Muscle layer of duodenum (tissue), 2 donors: ENCODE measurements around the gene TMEM121.
"Not testable (repeated sequence)": the region's sequence is repeated elsewhere in the genome, so short reads cannot be mapped to it uniquely, and the experiment has no call there.

ENCODE experiments used
- H3K27ac ChIP-seq: one replicate; pipeline ENCODE4 v1.7.0; 2013; ENCODE audit warnings: mild to moderate bottlenecking, low read length
- H3K27me3 ChIP-seq: one replicate; pipeline ENCODE4 v1.7.0; 2013; ENCODE audit warnings: low read depth, mild to moderate bottlenecking, control low read depth, low read length
- H3K36me3 ChIP-seq, 2 donors: one replicate each; pipeline ENCODE4 v1.7.0; 2013; ENCODE audit warnings: low read length in 2 of 2, control low read depth in 1 of 2, mild to moderate bottlenecking in 1 of 2; ENCODE audit not compliant: insufficient read depth in 2 of 2, control insufficient read depth in 1 of 2
- H3K4me1 ChIP-seq, 2 donors: one replicate each; pipeline ENCODE4 v1.7.0; 2013; ENCODE audit warnings: low read length in 2 of 2, mild to moderate bottlenecking in 2 of 2, control low read depth in 1 of 2, moderate library complexity in 1 of 2; ENCODE audit not compliant: insufficient read depth in 2 of 2, control insufficient read depth in 1 of 2
- H3K4me3 ChIP-seq, 2 donors: one replicate each; pipeline ENCODE4 v1.7.0; 2013; ENCODE audit warnings: low read length in 2 of 2, low read depth in 1 of 2, mild to moderate bottlenecking in 1 of 2
- H3K9me3 ChIP-seq, 2 donors: one replicate each; pipeline ENCODE4 v1.7.0; 2013; ENCODE audit warnings: low read length in 2 of 2, control low read depth in 1 of 2, mild to moderate bottlenecking in 1 of 2; ENCODE audit not compliant: control insufficient read depth in 1 of 2
- donor health status: healthy.

TMEM121 gene

DNA sequence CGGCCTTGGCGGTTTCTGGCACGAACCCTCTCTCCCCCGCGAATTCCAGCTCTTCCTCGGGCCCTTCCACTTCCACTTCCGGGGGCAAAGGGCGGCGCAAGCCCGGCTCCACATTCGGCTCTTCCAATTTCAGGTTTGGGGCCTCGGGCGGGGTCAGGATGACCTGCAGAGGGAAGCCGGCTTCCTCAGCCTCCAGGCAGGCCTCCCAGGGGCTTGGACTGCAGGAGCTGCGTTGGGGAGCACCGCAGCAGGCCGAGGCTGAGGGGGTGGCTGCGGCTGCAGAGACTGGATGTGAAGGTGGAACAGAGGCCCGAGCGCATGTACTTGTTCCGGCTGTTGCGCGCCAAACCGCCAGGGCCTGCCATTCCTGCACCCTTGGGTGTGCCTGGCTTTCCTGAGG lies 20.7 kb downstream of the TMEM121 start:
- not testable (repeated sequence) for H3K4me3 ChIP-seq, H3K27ac ChIP-seq, H3K36me3 ChIP-seq, H3K27me3 ChIP-seq, H3K4me1 ChIP-seq
- peaks cover 0 to 10% of the 10 kb centered on the region in 2 donors for H3K9me3 ChIP-seq

- H3K36me3 ChIP-seq: no peaks in the 10 kb centered on the region
- no peaks in the 10 kb centered on the region for H3K4me1 ChIP-seq
- peaks cover 0 to 7% of the 10 kb centered on the region in 2 donors for H3K9me3 ChIP-seq
- H3K27me3 ChIP-seq: no peaks in the 10 kb centered on the region
- H3K27ac ChIP-seq: no peak overlapping the region
- no peak overlapping the region for H3K4me3 ChIP-seq
Measured at GRCh38 chr14:105547741-105548169, 21.4 kb downstream of the TMEM121 start.

- Histone ChIP-seq H3K27ac (no peak overlapping the region), H3K27me3 (no peaks in the 10 kb centered on the region), H3K4me3 (no peak overlapping the region), H3K9me3 (no peaks in the 10 kb centered on the region), H3K4me1 (no peaks in the 10 kb centered on the region), H3K36me3 (no peaks in the 10 kb centered on the region)
Measured at GRCh38 chr14:105549481-105549880, 23.1 kb downstream of the TMEM121 start.

GRCh38 chr14:105554022-105554421 lies 27.6 kb downstream of the TMEM121 start:
- no peaks in the 10 kb centered on the region for H3K27me3 ChIP-seq
- H3K9me3 ChIP-seq: no peaks in the 10 kb centered on the region
- H3K4me3 ChIP-seq: no peak overlapping the region
- no peak overlapping the region for H3K27ac ChIP-seq
- no peaks in the 10 kb centered on the region for H3K4me1 ChIP-seq
- H3K36me3 ChIP-seq: no peaks in the 10 kb centered on the region

- H3K36me3 ChIP-seq: no peaks in the 10 kb centered on the region
- no peaks in the 10 kb centered on the region for H3K4me1 ChIP-seq
- H3K27ac ChIP-seq: no peak overlapping the region
- H3K4me3 ChIP-seq: no peak overlapping the region
- no peaks in the 10 kb centered on the region for H3K27me3 ChIP-seq
- no peaks in the 10 kb centered on the region for H3K9me3 ChIP-seq
Measured at GRCh38 chr14:105554523-105554922, 28.1 kb downstream of the TMEM121 start.

- not testable (repeated sequence) for H3K27me3 ChIP-seq, H3K27ac ChIP-seq, H3K4me3 ChIP-seq, H3K9me3 ChIP-seq, H3K36me3 ChIP-seq, H3K4me1 ChIP-seq
Measured at GRCh38 chr14:105557671-105558070, 31.3 kb downstream of the TMEM121 start.

GRCh38 chr14:105558449-105559154 lies 32.2 kb downstream of the TMEM121 start:
- H3K9me3 ChIP-seq: not testable (repeated sequence)

GRCh38 chr14:105559384-105560047 lies 33.1 kb downstream of the TMEM121 start:
- H3K36me3 ChIP-seq, H3K27me3 ChIP-seq, H3K9me3 ChIP-seq, H3K4me3 ChIP-seq, H3K27ac ChIP-seq, H3K4me1 ChIP-seq: not testable (repeated sequence)

More at GRCh38 chr14:105558449-105559154, 32.2 kb downstream of the TMEM121 start:
- H3K4me1 ChIP-seq, H3K36me3 ChIP-seq, H3K27me3 ChIP-seq, H3K4me3 ChIP-seq, H3K27ac ChIP-seq: not testable (repeated sequence)

DNA sequence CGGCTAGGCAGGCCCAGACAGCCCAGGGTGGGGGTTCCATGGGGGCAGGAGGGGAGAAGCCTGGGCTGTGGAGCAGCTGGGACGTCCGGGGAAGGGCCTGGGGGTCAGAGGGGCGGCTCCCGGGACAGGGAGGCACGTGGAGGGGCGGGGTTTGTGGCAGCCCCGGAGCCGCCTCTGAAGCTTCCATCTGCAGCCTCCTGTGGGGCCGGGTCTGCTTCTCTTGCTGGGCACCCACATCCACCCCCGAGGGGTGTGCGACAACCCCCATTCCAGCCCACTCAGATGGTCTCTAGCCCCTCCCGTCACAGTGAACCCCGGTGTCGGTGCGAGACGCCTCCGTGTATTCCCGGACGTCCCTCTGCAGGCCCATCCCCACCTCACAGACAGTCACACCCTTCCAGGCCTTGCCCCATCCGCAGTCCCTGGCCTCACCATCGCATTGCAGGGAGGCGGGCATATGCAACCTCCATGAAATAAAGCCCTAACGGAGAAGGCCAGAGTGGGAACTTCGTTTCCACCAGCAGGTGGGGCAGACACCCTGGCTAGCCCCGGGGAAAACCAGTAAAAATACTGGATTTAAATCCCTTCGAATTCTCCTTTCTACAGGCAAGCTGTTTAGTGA lies 33.8 kb downstream of the TMEM121 start:
- not testable (repeated sequence) for H3K4me1 ChIP-seq, H3K9me3 ChIP-seq, H3K36me3 ChIP-seq, H3K27ac ChIP-seq, H3K4me3 ChIP-seq, H3K27me3 ChIP-seq

GRCh38 chr14:105561345-105561744 lies 35.0 kb downstream of the TMEM121 start:
- not testable (repeated sequence) for H3K36me3 ChIP-seq, H3K27ac ChIP-seq

DNA sequence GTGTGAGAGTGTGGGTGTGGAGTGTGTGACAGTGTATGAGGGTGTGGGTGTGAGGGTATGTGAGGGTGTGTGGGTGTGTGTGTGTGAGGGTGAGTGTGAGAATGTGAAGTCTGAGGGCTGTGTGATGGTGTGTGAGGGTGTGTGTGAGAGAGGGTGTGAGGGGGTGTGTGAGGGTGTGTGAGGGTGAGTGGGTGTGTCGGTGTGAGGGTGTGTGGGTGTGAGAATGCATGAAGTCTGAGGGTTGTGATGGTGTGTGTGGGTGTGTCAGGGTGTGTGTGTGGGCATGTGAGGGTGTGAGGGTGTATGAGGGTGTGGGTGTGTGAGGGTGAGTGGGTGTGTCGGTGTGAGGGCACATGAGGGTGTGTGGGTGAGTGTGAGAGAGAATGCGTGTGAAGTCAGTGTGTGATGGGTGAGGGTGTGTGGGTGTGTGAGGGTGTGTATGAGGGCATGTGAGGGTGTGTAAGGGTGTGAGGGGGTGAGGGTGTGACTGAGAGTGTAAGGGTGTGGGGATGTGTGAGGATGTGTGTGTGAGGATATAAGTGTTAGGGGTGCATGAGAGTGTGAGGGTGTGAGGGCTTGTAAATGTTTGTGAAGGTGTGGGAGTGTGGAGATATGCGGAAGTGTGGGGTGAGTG lies 36.4 kb downstream of the TMEM121 start:
- Histone ChIP-seq H3K27me3 (no peaks in the 10 kb centered on the region), H3K9me3 (no peaks in the 10 kb centered on the region), H3K27ac (no peak overlapping the region), H3K4me3 (no peak overlapping the region), H3K36me3 (no peaks in the 10 kb centered on the region), H3K4me1 (no peaks in the 10 kb centered on the region)

More at GRCh38 chr14:105561345-105561744, 35.0 kb downstream of the TMEM121 start:
- H3K27me3 ChIP-seq, H3K4me3 ChIP-seq, H3K4me1 ChIP-seq, H3K9me3 ChIP-seq: not testable (repeated sequence)
